IMR-90 (cell line): Measurements from ENCODE around the gene ROBO1. TPM values are rescaled to one million over a fixed set of nuclear protein-coding genes. Genes with fewer than 3 reads are reported as not detected.

Experiments used
- ATAC-seq: fragments of 200-7000 bp; cut with Tn5 transposase; 2 replicates; pipeline ENCODE4 v1.9.1; 2020; ENCODE audit warnings: low read depth, mild to moderate bottlenecking, moderate library complexity
- BruUV-seq: library from RNA; stranded (reverse); fragments of 400-500 nt; replicated peaks from 2 replicates; lab custom pipeline; 2021; lab: Mats Ljungman, UMichigan
- CTCF ChIA-PET: fragments of 300-600 bp; formaldehyde crosslinking; extraction: SDS; loops from one replicate; lab custom pipeline; 2021; ENCODE audit warnings: antibody characterized with exemption; lab: Yijun Ruan, JAX
- POLR2A ChIA-PET: fragments of 300-600 bp; sonication (Branson Sonifier 250); formaldehyde crosslinking; loops from one replicate; lab custom pipeline; 2022; ENCODE audit warnings: antibody characterized with exemption; ENCODE audit not compliant: unreplicated experiment; lab: Charles Lee
- DNase-seq: peaks from one replicate; pipeline ENCODE4 v3.0.0; 2013
- H2AFZ ChIP-seq: replicated peaks from 2 replicates; pipeline ENCODE3; 2013; ENCODE audit warnings: low read length, mild to moderate bottlenecking; ENCODE audit not compliant: poor library complexity
- H2AK5ac ChIP-seq: 2 replicates; pipeline ENCODE4 v1.6.1; 2013; ENCODE audit warnings: low read depth, low read length, inconsistent platforms
- H2AK9ac ChIP-seq: replicated peaks from 2 replicates; pipeline ENCODE3; 2013; ENCODE audit warnings: mild to moderate bottlenecking, low read depth, low read length, moderate library complexity; ENCODE audit not compliant: poor library complexity
- H2BK120ac ChIP-seq: 2 replicates; pipeline ENCODE4 v1.6.1; 2013; ENCODE audit warnings: low read depth, low read length, inconsistent platforms
- H2BK15ac ChIP-seq: 3 replicates; pipeline ENCODE4 v1.6.1; 2013; ENCODE audit warnings: low read depth, low read length, inconsistent platforms
- H2BK20ac ChIP-seq: 2 replicates; pipeline ENCODE4 v1.6.1; 2013; ENCODE audit warnings: low read depth, mild to moderate bottlenecking, inconsistent platforms, low read length, moderate library complexity
- H2BK5ac ChIP-seq: 2 replicates; pipeline ENCODE4 v1.6.1; 2013; ENCODE audit warnings: mild to moderate bottlenecking, low read depth, low read length, inconsistent platforms; ENCODE audit not compliant: poor library complexity, severe bottlenecking
- H3K14ac ChIP-seq: replicated peaks from 2 replicates; pipeline ENCODE4 v1.6.1; 2013; ENCODE audit warnings: low read depth, low read length, inconsistent platforms
- H3K18ac ChIP-seq: 2 replicates; pipeline ENCODE4 v1.6.1; 2013; ENCODE audit warnings: low read depth, low read length, control low read depth
- H3K23ac ChIP-seq: 2 replicates; pipeline ENCODE4 v1.6.1; 2013; ENCODE audit warnings: low read depth, low read length, inconsistent platforms
- H3K27ac ChIP-seq: 2 replicates; pipeline ENCODE4 v1.5.1; 2013; ENCODE audit warnings: mild to moderate bottlenecking, control low read depth, low read length; ENCODE audit not compliant: insufficient read depth
- H3K27me3 ChIP-seq: 2 replicates; pipeline ENCODE4 v1.6.1; 2013; ENCODE audit warnings: low read length; ENCODE audit not compliant: control insufficient read depth, insufficient read depth
- H3K36me3 ChIP-seq: 2 replicates; pipeline ENCODE4 v1.6.1; 2013; ENCODE audit warnings: low read length, mixed read lengths; ENCODE audit not compliant: control insufficient read depth, insufficient read depth
- H3K4ac ChIP-seq: 2 replicates; pipeline ENCODE4 v1.6.1; 2013; ENCODE audit warnings: low read depth, low read length, inconsistent platforms
- H3K4me1 ChIP-seq: 2 replicates; pipeline ENCODE4 v1.6.1; 2013; ENCODE audit warnings: low read length, mixed read lengths; ENCODE audit not compliant: control insufficient read depth, insufficient read depth
- H3K4me2 ChIP-seq: 2 replicates; pipeline ENCODE4 v1.6.1; 2013; ENCODE audit warnings: low read depth, mild to moderate bottlenecking, control low read depth, low read length, moderate library complexity
- H3K4me3 ChIP-seq: 2 replicates; pipeline ENCODE4 v1.5.1; 2013; ENCODE audit warnings: low read depth, mild to moderate bottlenecking, control low read depth, low read length, moderate library complexity; ENCODE audit not compliant: insufficient read depth
- H3K56ac ChIP-seq: 2 replicates; pipeline ENCODE4 v1.6.1; 2013; ENCODE audit warnings: low read length, inconsistent platforms; ENCODE audit not compliant: insufficient read depth; ENCODE audit errors: extremely low read depth
- H3K79me1 ChIP-seq, 2 experiments: 2 replicates each; pipeline ENCODE4 v1.6.1; 2013; ENCODE audit warnings: low read length in 2 of 2, inconsistent platforms in 1 of 2, low read depth in 1 of 2
- H3K9ac ChIP-seq: 2 replicates; pipeline ENCODE4 v1.6.1; 2013; ENCODE audit warnings: low read depth, low read length, control low read depth
- H3K9me1 ChIP-seq: 2 replicates; pipeline ENCODE4 v1.6.1; 2013; ENCODE audit warnings: low read length, inconsistent platforms; ENCODE audit not compliant: insufficient read depth
- H3K9me3 ChIP-seq: 2 replicates; pipeline ENCODE4 v1.6.1; 2013; ENCODE audit warnings: low read length; ENCODE audit not compliant: control insufficient read depth, insufficient read depth
- H4K20me1 ChIP-seq: 2 replicates; pipeline ENCODE4 v1.6.1; 2013; ENCODE audit warnings: low read length, inconsistent platforms; ENCODE audit not compliant: insufficient read depth
- H4K5ac ChIP-seq: 2 replicates; pipeline ENCODE4 v1.6.1; 2013; ENCODE audit warnings: mild to moderate bottlenecking, low read depth, low read length, control low read depth
- H4K8ac ChIP-seq, 2 experiments: 2 replicates each; pipeline ENCODE4 v1.6.1; 2013; ENCODE audit warnings: low read depth in 2 of 2, low read length in 2 of 2, control low read depth in 1 of 2, inconsistent platforms in 1 of 2
- H4K91ac ChIP-seq: 2 replicates; pipeline ENCODE4 v1.6.1; 2013; ENCODE audit warnings: low read depth, low read length, inconsistent platforms; ENCODE audit not compliant: insufficient read depth
- BHLHE40 ChIP-seq: fragments of 150-350 bp; IDR thresholded peaks from 2 replicates; pipeline ENCODE4 v1.6.1; 2016; ENCODE audit warnings: mild to moderate bottlenecking, low read depth, low read length
- CEBPB ChIP-seq: IDR thresholded peaks from 2 replicates; pipeline ENCODE4 v1.6.1; 2012; ENCODE audit warnings: low read depth, low read length, improper control_type of control experiment
- CHD1 ChIP-seq: IDR thresholded peaks from 2 replicates; pipeline ENCODE4 v1.6.1; 2012; ENCODE audit warnings: low read depth, low read length, improper control_type of control experiment
- CTCF ChIP-seq: conservative IDR thresholded peaks from 2 replicates; pipeline ENCODE4 v1.5.1; 2012; ENCODE audit warnings: mild to moderate bottlenecking, low read depth, low read length, improper control_type of control experiment
- ELK1 ChIP-seq: fragments of 150-350 bp; IDR thresholded peaks from 2 replicates; pipeline ENCODE4 v1.6.1; 2016; ENCODE audit warnings: low read depth, mild to moderate bottlenecking, low read length, moderate library complexity, borderline replicate concordance
- FOS ChIP-seq: fragments of 150-350 bp; IDR thresholded peaks from 2 replicates; pipeline ENCODE4 v1.6.1; 2016; ENCODE audit warnings: low read depth, low read length
- MAFK ChIP-seq: IDR thresholded peaks from 2 replicates; pipeline ENCODE4 v1.6.1; 2012; ENCODE audit warnings: low read depth, low read length, improper control_type of control experiment
- MAZ ChIP-seq: IDR thresholded peaks from 2 replicates; pipeline ENCODE4 v1.6.1; 2012; ENCODE audit warnings: low read depth, mild to moderate bottlenecking, low read length, improper control_type of control experiment, moderate library complexity, borderline replicate concordance
- MXI1 ChIP-seq: IDR thresholded peaks from 2 replicates; pipeline ENCODE4 v1.6.1; 2012; ENCODE audit warnings: low read depth, mild to moderate bottlenecking, low read length, moderate library complexity, borderline replicate concordance
- NFE2L2 ChIP-seq: fragments of 150-350 bp; IDR thresholded peaks from 2 replicates; pipeline ENCODE4 v1.6.1; 2016; ENCODE audit warnings: low read depth, mild to moderate bottlenecking, low read length
- POLR2A ChIP-seq: IDR thresholded peaks from 2 replicates; pipeline ENCODE4 v1.6.1; 2012; ENCODE audit warnings: mild to moderate bottlenecking, low read depth, low read length
- RAD21 ChIP-seq: IDR thresholded peaks from 2 replicates; pipeline ENCODE4 v1.6.1; 2012; ENCODE audit warnings: low read length, improper control_type of control experiment
- RCOR1 ChIP-seq: IDR thresholded peaks from 2 replicates; pipeline ENCODE4 v1.6.1; 2012; ENCODE audit warnings: mild to moderate bottlenecking, low read length, improper control_type of control experiment; ENCODE audit not compliant: insufficient replicate concordance
- RFX5 ChIP-seq: IDR thresholded peaks from 2 replicates; pipeline ENCODE4 v1.8.0; 2012; ENCODE audit warnings: low read depth, mild to moderate bottlenecking, low read length, moderate library complexity
- SMC3 ChIP-seq: fragments of 150-350 bp; IDR thresholded peaks from 2 replicates; pipeline ENCODE4 v1.6.1; 2016; ENCODE audit warnings: low read depth, mild to moderate bottlenecking, antibody characterized with exemption, low read length, moderate library complexity
- USF2 ChIP-seq: fragments of 150-350 bp; IDR thresholded peaks from 2 replicates; pipeline ENCODE4 v1.6.1; 2017; ENCODE audit warnings: mild to moderate bottlenecking, antibody characterized with exemption, low read length, low read depth
- WGBS, 2 experiments: methylation state at CpG; one replicate each; pipeline versions ENCODE4 v1.1.5 to v1.1.7; 2013; ENCODE audit warnings: missing lambda C conversion rate in 2 of 2; ENCODE audit not compliant: insufficient read length in 1 of 2; ENCODE audit errors: extremely low coverage in 2 of 2; 5-methylcytosine and 5-hydroxymethylcytosine counted together
- dilution Hi-C: fragments of 300-500 bp; cut with HindIII; formaldehyde crosslinking; loops from one replicate; pipeline ENCODE4 v1.14.3; 2018; ENCODE audit warnings: low sequenced_read_pairs; ENCODE audit not compliant: unreplicated experiment
- in situ Hi-C: fragments of 300-500 bp; cut with MboI; formaldehyde crosslinking; loops from 3 replicates; pipeline ENCODE4 v1.14.3; 2019; ENCODE audit warnings: low sequenced_read_pairs, inconsistent platforms, mixed read lengths
- intact Hi-C: fragments of 100-400 bp; cut with micrococcal nuclease; formaldehyde crosslinking; loops from 2 replicates; pipeline ENCODE4 v1.10.0; 2022
- polyA plus RNA-seq, 3 experiments: library from polyadenylated mRNA; depleted of rRNA; stranded (reverse); fragments of >200 nt; gene quantifications; 2 replicates each; pipeline ENCODE4 v1.2.3, GENCODE V29; 2012; ENCODE audit warnings: low replicate concordance in 1 of 3
- total RNA-seq: library from RNA; depleted of rRNA; stranded (reverse); fragments of >200 nt; gene quantifications from 2 replicates; pipeline ENCODE4 v1.2.3, GENCODE V29; 2012

The ROBO1 gene
- total and polyA plus RNA-seq, 2 of the 4 experiments (the other 2 are of a cell fraction), result 24.1 to 53.9 TPM

GRCh38 chr3:79606414-79606813 lies 161.4 kb downstream of the ROBO1 start:
- Histone ChIP-seq H2BK120ac (no peak overlapping the region), H3K4me2 (no peak overlapping the region), H2AK9ac (no peak overlapping the region), H3K56ac (no peak overlapping the region), H4K91ac (no peak overlapping the region), H2BK15ac (no peak overlapping the region), H3K23ac (no peak overlapping the region), H2BK5ac (no peak overlapping the region), H2AK5ac (no peak overlapping the region), H2BK20ac (no peak overlapping the region), H3K4ac (no peak overlapping the region), H3K14ac (no peak overlapping the region), H4K5ac (no peak overlapping the region), H2AFZ (no peak overlapping the region), H4K8ac (no peak overlapping the region), H3K9me3 (no peaks in the 10 kb centered on the region), H3K4me3 (no peak overlapping the region), H3K9me1 (no peaks in the 10 kb centered on the region), H3K9ac (no peak overlapping the region), H3K27me3 (no peaks in the 10 kb centered on the region), H3K79me1 (no peaks in the 10 kb centered on the region), H4K20me1 (no peaks in the 10 kb centered on the region), H3K18ac (no peak overlapping the region), H3K4me1 (no peaks in the 10 kb centered on the region), H3K36me3 (no peaks in the 10 kb centered on the region), H3K27ac (no peak overlapping the region)
- ChIA-PET POLR2A (no interaction called here), CTCF (no interaction called here)
- ATAC-seq (no peak), DNase-seq (no peak)
- WGBS, 2 experiments, result no CpG with 5 or more reads among the region's 1 CpG
- in situ Hi-C loops, result no loop called here
- BruUV-seq, result no TSS peak
- no peak for TF ChIP-seq CEBPB
- no peak for TF ChIP-seq MXI1
- no peak for TF ChIP-seq USF2
- no peak for TF ChIP-seq RAD21
- no peak for TF ChIP-seq CHD1
- no peak for TF ChIP-seq POLR2A
- TF ChIP-seq NFE2L2, result no peak
- TF ChIP-seq MAZ, result no peak
- TF ChIP-seq BHLHE40, result no peak
- TF ChIP-seq MAFK, result no peak
- no peak for TF ChIP-seq RCOR1
- TF ChIP-seq FOS, result no peak
- TF ChIP-seq CTCF, result no peak
- TF ChIP-seq RFX5, result no peak
- no peak for TF ChIP-seq SMC3
- no peak for TF ChIP-seq ELK1
- intact Hi-C loops, result no loop called here
- dilution Hi-C loops, result no loop called here
